ENCODE measurements around the gene KCTD11. TPM values are rescaled to one million over a fixed set of nuclear protein-coding genes. Genes with fewer than 3 reads are reported as not detected.

KCTD11 gene
- total and polyA plus RNA-seq, 2 donors (not counting 1 experiment from before 2014, with no cell fraction given), result 4.3 to 13.4 TPM

- H3K4me1 ChIP-seq (ENCODE audit: control insufficient read depth in 2 of 2, insufficient read depth in 2 of 2, low read length in 2 of 2), result peaks cover 18 to 34% of the 10 kb centered on the region in 2 donors
- peaks cover 5% of the 10 kb centered on the region for H4K20me1 ChIP-seq (ENCODE audit: control insufficient read depth, insufficient read depth, low read length, poor library complexity, severe bottlenecking)
- H3K9ac ChIP-seq (ENCODE audit: low read length), result no peak overlapping the region
- ChIA-PET CTCF (interaction anchor here (0.7 to 5.1 kb wide), 6 partner anchors 10 to 281 kb away, joined by 4 to 47 read pairs (median 6); partner anchors contain the start of gene ACAP1), POLR2A (interaction anchor here (1.0 to 1.8 kb wide), 3 partner anchors 9 to 12 kb away, joined by 3 to 4 read pairs (median 3); partner anchors contain the start of genes ACAP1 and GPS2)
- no peak overlapping the region for H3K4me3 ChIP-seq (ENCODE audit: control extremely low read depth in 1 of 5, extremely low read depth in 1 of 5, insufficient read depth in 1 of 5, low read depth in 2 of 5, low read length in 4 of 5)
- intact Hi-C loops (cut with micrococcal nuclease), result no loop called here
- no peak overlapping the region for H3K27ac Mint-ChIP-seq
- ATAC-seq (ENCODE audit: low read depth) (no peak), DNase-seq (no peak)
- H3K27ac ChIP-seq (ENCODE audit: low read length in 2 of 2), result no peak overlapping the region
- peak overlapping the region; percentile 49 for H3K4me3 Mint-ChIP-seq
- H3K27me3 Mint-ChIP-seq, result no peaks in the 10 kb centered on the region
- no peaks in the 10 kb centered on the region for H3K9me3 ChIP-seq (ENCODE audit: control extremely low read depth in 1 of 3, control insufficient read depth in 2 of 3, insufficient read depth in 1 of 3, low read length in 2 of 3)
- no peak overlapping the region for H3K4me2 ChIP-seq (replicated peaks; ENCODE audit: low read depth, low read length, poor library complexity, severe bottlenecking)
- H3K4me1 Mint-ChIP-seq, result peaks cover 31% of the 10 kb centered on the region
- WGBS (ENCODE audit: insufficient coverage), result no CpG with 5 or more reads among the region's 7 CpGs
- peaks cover 0 to 39% of the 10 kb centered on the region in 2 experiments for H3K36me3 ChIP-seq (replicated peaks in 1 of 2; ENCODE audit: control extremely low read depth in 1 of 2, control insufficient read depth in 1 of 2, extremely low read depth in 1 of 2, insufficient read depth in 2 of 2, low read length in 1 of 2)
- peaks cover 30% of the 10 kb centered on the region for H3K79me2 ChIP-seq (ENCODE audit: control insufficient read depth, insufficient read depth, low read length)
- no peaks in the 10 kb centered on the region for H3K9me3 Mint-ChIP-seq (ENCODE audit: insufficient read depth)
- TF ChIP-seq CTCF (IDR thresholded peaks at IDR 0.05), result no peak
- TF ChIP-seq EZH2 (IDR thresholded peaks at IDR 0.05; ENCODE audit: borderline replicate concordance, insufficient read depth, low read depth, low read length, poor library complexity, severe bottlenecking), result no peak
- H3K27me3 ChIP-seq (replicated peaks in 1 of 4; ENCODE audit: control extremely low read depth in 1 of 4, control insufficient read depth in 3 of 4, insufficient read depth in 4 of 4, low read length in 3 of 4), result no peaks in the 10 kb centered on the region
- H2AFZ ChIP-seq (ENCODE audit: insufficient read depth, low read depth, low read length, poor library complexity, severe bottlenecking), result no peak overlapping the region
Observed at GRCh38 chr17:7327056-7327455, 24.9 kb upstream of the KCTD11 start.

GRCh38 chr17:7327501-7327900 lies 24.5 kb upstream of the KCTD11 start:
- Histone ChIP-seq H3K4me1 (ENCODE audit: control insufficient read depth in 2 of 2, insufficient read depth in 2 of 2, low read length in 2 of 2) (peaks cover 22 to 39% of the 10 kb centered on the region in 2 donors), H3K4me2 (replicated peaks; ENCODE audit: low read depth, low read length, poor library complexity, severe bottlenecking) (no peak overlapping the region), H3K36me3 (replicated peaks in 1 of 2; ENCODE audit: control extremely low read depth in 1 of 2, control insufficient read depth in 1 of 2, extremely low read depth in 1 of 2, insufficient read depth in 2 of 2, low read length in 1 of 2) (peaks cover 0 to 34% of the 10 kb centered on the region in 2 experiments), H3K79me2 (ENCODE audit: control insufficient read depth, insufficient read depth, low read length) (peaks cover 29% of the 10 kb centered on the region), H3K4me3 (ENCODE audit: control extremely low read depth in 1 of 5, extremely low read depth in 1 of 5, insufficient read depth in 1 of 5, low read depth in 2 of 5, low read length in 4 of 5) (no peak overlapping the region), H2AFZ (ENCODE audit: insufficient read depth, low read depth, low read length, poor library complexity, severe bottlenecking) (no peak overlapping the region), H3K27me3 (replicated peaks in 1 of 4; ENCODE audit: control extremely low read depth in 1 of 4, control insufficient read depth in 3 of 4, insufficient read depth in 4 of 4, low read length in 3 of 4) (no peaks in the 10 kb centered on the region), H3K9me3 (ENCODE audit: control extremely low read depth in 1 of 3, control insufficient read depth in 2 of 3, insufficient read depth in 1 of 3, low read length in 2 of 3) (no peaks in the 10 kb centered on the region), H3K27ac (ENCODE audit: low read length in 2 of 2) (no peak overlapping the region), H3K9ac (ENCODE audit: low read length) (no peak overlapping the region), H4K20me1 (ENCODE audit: control insufficient read depth, insufficient read depth, low read length, poor library complexity, severe bottlenecking) (peaks cover 5% of the 10 kb centered on the region)
- ATAC-seq (ENCODE audit: low read depth) (no peak), DNase-seq (no peak)
- no peak for TF ChIP-seq CTCF (IDR thresholded peaks at IDR 0.05)
- no peak for TF ChIP-seq EZH2 (IDR thresholded peaks at IDR 0.05; ENCODE audit: borderline replicate concordance, insufficient read depth, low read depth, low read length, poor library complexity, severe bottlenecking)
- intact Hi-C loops (cut with micrococcal nuclease), result no loop called here
- ChIA-PET POLR2A (interaction anchor here (1.0 to 1.2 kb wide), 2 partner anchors 9 to 12 kb away, joined by 3 read pairs; partner anchors contain the start of genes ACAP1 and GPS2), CTCF (interaction anchor here (1.7 to 5.1 kb wide), 3 partner anchors 9 to 31 kb away, joined by 5 to 47 read pairs (median 15); partner anchors contain the start of gene ACAP1)
- 95% methylated on average over 12 of the region's 17 CpGs for WGBS (ENCODE audit: insufficient coverage)
- Mint-ChIP-seq H3K9me3 (ENCODE audit: insufficient read depth) (no peaks in the 10 kb centered on the region), H3K4me1 (peaks cover 35% of the 10 kb centered on the region), H3K27ac (peak overlapping the region; percentile 15), H3K27me3 (no peaks in the 10 kb centered on the region), H3K4me3 (peak overlapping the region; percentile 49)
